ENCODE measurements around the gene SEPHS1.
A peak's percentile ranks its signal among the peaks of the same experiment; 100 is the strongest.

SEPHS1 gene

DNA sequence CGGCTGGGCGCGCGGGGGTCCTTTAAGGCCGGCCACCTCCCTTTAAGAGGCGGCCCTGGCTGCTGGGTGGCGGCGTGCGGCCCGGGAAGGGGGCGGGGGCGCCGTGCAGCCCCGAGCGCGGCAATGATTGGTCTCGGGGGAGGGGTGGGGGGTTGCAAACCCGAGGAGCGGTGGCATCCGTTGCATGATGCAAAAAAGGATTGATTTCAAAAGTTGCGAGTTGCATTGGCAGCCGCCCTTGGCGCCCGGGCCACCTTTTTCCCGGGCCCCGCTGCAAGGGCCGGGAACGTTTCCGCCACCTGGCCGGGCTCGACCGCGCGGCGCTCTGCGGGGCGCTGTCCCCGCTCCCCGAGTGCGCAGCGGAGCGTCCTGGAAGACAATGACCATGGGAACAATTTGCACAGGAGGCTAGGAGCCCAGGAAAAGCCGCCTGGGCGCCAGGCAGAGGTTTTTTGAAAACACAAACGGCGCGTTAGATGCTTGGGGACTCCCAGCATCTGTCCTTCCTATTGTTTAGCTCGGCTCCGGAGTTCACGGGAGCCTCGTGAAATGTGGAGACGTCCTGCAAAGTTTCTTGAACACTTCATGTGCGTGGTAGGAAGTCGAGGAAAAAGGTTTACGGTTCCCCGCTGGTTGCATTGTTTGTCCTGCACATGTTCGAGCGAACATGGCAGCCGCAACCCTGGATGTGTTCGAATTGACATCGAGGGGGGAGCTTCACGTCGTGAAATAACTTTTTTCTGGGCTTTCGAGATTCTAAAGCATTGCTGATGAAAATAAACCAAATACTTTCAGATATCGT is at the start of gene SEPHS1 (continued):
- TF ChIP-seq ZNF202 (tag by site-specific recombination; IDR thresholded peaks at IDR 0.05; ENCODE audit: borderline replicate concordance) (no peak), EGR2 (tag by site-specific recombination; IDR thresholded peaks at IDR 0.05; ENCODE audit: low read depth) (no peak), ZNF274 (IDR thresholded peaks at IDR 0.05; ENCODE audit: low read length) (no peak), ZNF274 (tag by site-specific recombination; IDR thresholded peaks at IDR 0.05; ENCODE audit: borderline replicate concordance) (no peak), ZNF791 (tag by site-specific recombination; IDR thresholded peaks at IDR 0.05) (no peak), ZBTB11 (tag by site-specific recombination; conservative IDR thresholded peaks at IDR 0.05; ENCODE audit: low read depth) (peak; percentile 51), ZNF548 (tag by site-specific recombination; IDR thresholded peaks at IDR 0.05) (no peak), ZNF785 (tag by site-specific recombination; IDR thresholded peaks at IDR 0.05) (no peak), GLIS2 (tag by site-specific recombination; IDR thresholded peaks at IDR 0.05) (peak; percentile 90), FEZF1 (tag by site-specific recombination; IDR thresholded peaks at IDR 0.05) (no peak), ZNF600 (tag by site-specific recombination; IDR thresholded peaks at IDR 0.05) (peak; percentile 49), ZBTB7A (tag by site-specific recombination; IDR thresholded peaks at IDR 0.05; ENCODE audit: low read depth) (no peak), ZNF747 (tag by site-specific recombination; IDR thresholded peaks at IDR 0.05) (no peak), SETDB1 (IDR thresholded peaks at IDR 0.05; ENCODE audit: insufficient read length, low read length) (no peak), ZFHX2 (tag by site-specific recombination; conservative IDR thresholded peaks at IDR 0.05) (no peak), ZXDB (tag by site-specific recombination; IDR thresholded peaks at IDR 0.05) (peak; percentile 87), ZNF223 (tag by site-specific recombination; IDR thresholded peaks at IDR 0.05) (peak; percentile 97), ZBTB6 (tag by site-specific recombination; IDR thresholded peaks at IDR 0.05) (no peak), ZNF2 (tag by site-specific recombination; IDR thresholded peaks at IDR 0.05) (0 out of 2 replicates have a peak, but pooled peaks have one; percentile 18), HOXC10 (CRISPR knock-in tag; IDR thresholded peaks at IDR 0.05) (no peak), HOXA7 (CRISPR knock-in tag; IDR thresholded peaks at IDR 0.05; ENCODE audit: borderline replicate concordance) (no peak), ZNF354C (tag by site-specific recombination; IDR thresholded peaks at IDR 0.05; ENCODE audit: borderline replicate concordance, low read depth) (no peak), ZBTB44 (tag by site-specific recombination; IDR thresholded peaks at IDR 0.05) (peak; percentile 100), ZNF26 (tag by site-specific recombination; IDR thresholded peaks at IDR 0.05) (no peak)
- TF ChIP-seq, protein P1, sequence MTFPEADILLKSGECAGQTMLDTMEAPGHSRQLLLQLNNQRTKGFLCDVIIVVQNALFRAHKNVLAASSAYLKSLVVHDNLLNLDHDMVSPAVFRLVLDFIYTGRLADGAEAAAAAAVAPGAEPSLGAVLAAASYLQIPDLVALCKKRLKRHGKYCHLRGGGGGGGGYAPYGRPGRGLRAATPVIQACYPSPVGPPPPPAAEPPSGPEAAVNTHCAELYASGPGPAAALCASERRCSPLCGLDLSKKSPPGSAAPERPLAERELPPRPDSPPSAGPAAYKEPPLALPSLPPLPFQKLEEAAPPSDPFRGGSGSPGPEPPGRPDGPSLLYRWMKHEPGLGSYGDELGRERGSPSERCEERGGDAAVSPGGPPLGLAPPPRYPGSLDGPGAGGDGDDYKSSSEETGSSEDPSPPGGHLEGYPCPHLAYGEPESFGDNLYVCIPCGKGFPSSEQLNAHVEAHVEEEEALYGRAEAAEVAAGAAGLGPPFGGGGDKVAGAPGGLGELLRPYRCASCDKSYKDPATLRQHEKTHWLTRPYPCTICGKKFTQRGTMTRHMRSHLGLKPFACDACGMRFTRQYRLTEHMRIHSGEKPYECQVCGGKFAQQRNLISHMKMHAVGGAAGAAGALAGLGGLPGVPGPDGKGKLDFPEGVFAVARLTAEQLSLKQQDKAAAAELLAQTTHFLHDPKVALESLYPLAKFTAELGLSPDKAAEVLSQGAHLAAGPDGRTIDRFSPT (tag by site-specific recombination; IDR thresholded peaks at IDR 0.05), result peak; percentile 67; the same call in 1 of the 2 replicates
- TF ChIP-seq, protein P2, sequence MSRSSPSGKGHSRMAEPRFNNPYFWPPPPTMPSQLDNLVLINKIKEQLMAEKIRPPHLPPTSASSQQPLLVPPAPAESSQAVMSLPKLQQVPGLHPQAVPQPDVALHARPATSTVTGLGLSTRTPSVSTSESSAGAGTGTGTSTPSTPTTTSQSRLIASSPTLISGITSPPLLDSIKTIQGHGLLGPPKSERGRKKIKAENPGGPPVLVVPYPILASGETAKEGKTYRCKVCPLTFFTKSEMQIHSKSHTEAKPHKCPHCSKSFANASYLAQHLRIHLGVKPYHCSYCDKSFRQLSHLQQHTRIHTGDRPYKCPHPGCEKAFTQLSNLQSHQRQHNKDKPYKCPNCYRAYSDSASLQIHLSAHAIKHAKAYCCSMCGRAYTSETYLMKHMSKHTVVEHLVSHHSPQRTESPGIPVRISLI (tag by site-specific recombination; IDR thresholded peaks at IDR 0.05), result no peak

Data from HEK293 (cell line).